ENCODE measurements around the gene TBCCD1. TPM values are rescaled to one million over a fixed set of nuclear protein-coding genes. Genes with fewer than 3 reads are reported as not detected.

The TBCCD1 gene
- total RNA-seq, 1 donor from 2014 or later = 8.7 TPM

- H3K9ac ChIP-seq (ENCODE audit: low read length) = no peak overlapping the region
- H3K9me3 ChIP-seq (ENCODE audit: insufficient read depth, low read depth, low read length) = no peaks in the 10 kb centered on the region
- peaks cover 2% of the 10 kb centered on the region for H3K27me3 ChIP-seq (ENCODE audit: insufficient read depth, low read length)
- TF ChIP-seq, protein P1, sequence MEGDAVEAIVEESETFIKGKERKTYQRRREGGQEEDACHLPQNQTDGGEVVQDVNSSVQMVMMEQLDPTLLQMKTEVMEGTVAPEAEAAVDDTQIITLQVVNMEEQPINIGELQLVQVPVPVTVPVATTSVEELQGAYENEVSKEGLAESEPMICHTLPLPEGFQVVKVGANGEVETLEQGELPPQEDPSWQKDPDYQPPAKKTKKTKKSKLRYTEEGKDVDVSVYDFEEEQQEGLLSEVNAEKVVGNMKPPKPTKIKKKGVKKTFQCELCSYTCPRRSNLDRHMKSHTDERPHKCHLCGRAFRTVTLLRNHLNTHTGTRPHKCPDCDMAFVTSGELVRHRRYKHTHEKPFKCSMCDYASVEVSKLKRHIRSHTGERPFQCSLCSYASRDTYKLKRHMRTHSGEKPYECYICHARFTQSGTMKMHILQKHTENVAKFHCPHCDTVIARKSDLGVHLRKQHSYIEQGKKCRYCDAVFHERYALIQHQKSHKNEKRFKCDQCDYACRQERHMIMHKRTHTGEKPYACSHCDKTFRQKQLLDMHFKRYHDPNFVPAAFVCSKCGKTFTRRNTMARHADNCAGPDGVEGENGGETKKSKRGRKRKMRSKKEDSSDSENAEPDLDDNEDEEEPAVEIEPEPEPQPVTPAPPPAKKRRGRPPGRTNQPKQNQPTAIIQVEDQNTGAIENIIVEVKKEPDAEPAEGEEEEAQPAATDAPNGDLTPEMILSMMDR (IDR thresholded peaks at IDR 0.05; ENCODE audit: insufficient read depth, low read depth, low read length) = no peak
- no peak for TF ChIP-seq EZH2 (IDR thresholded peaks at IDR 0.05; ENCODE audit: insufficient read depth, low read length)
- no peak overlapping the region for H3K4me2 ChIP-seq (ENCODE audit: low read length)
- H3K79me2 ChIP-seq (ENCODE audit: insufficient read depth, low read length) = no peaks in the 10 kb centered on the region
- H3K27ac Mint-ChIP-seq (ENCODE audit: unreplicated experiment) = no peak overlapping the region
- H3K27ac ChIP-seq (ENCODE audit: low read depth, low read length) = no peak overlapping the region
- no peaks in the 10 kb centered on the region for H3K36me3 ChIP-seq (ENCODE audit: insufficient read depth, low read length)
- FAIRE-seq (no peak), DNase-seq (ENCODE audit: low read depth) (no peak)
- H3K4me1 ChIP-seq (ENCODE audit: insufficient read depth, low read length) = peaks cover 6% of the 10 kb centered on the region
- H4K20me1 ChIP-seq (ENCODE audit: insufficient read depth, low read length) = no peaks in the 10 kb centered on the region
- peaks cover 12% of the 10 kb centered on the region for H3K27me3 Mint-ChIP-seq (ENCODE audit: low read depth, unreplicated experiment)
- no peak overlapping the region for H2AFZ ChIP-seq (ENCODE audit: low read depth, low read length)
- peaks cover 13% of the 10 kb centered on the region for H3K4me1 Mint-ChIP-seq (ENCODE audit: low read depth, unreplicated experiment)
- H3K4me3 Mint-ChIP-seq (ENCODE audit: unreplicated experiment) = no peak overlapping the region
- no peak overlapping the region for H3K4me3 ChIP-seq (ENCODE audit: insufficient read depth, low read depth, low read length)
- H3K36me3 Mint-ChIP-seq (ENCODE audit: low read depth, unreplicated experiment) = no peaks in the 10 kb centered on the region
- H3K9me3 Mint-ChIP-seq (ENCODE audit: unreplicated experiment) = no peaks in the 10 kb centered on the region
Measured at GRCh38 chr3:186600896-186601295, 33.8 kb upstream of the TBCCD1 start.

GRCh38 chr3:186599785-186600166 is 32.6 kb upstream of the TBCCD1 start:
- Histone ChIP-seq H3K4me3 (ENCODE audit: insufficient read depth, low read depth, low read length) (no peak overlapping the region), H4K20me1 (ENCODE audit: insufficient read depth, low read length) (no peaks in the 10 kb centered on the region), H3K4me2 (ENCODE audit: low read length) (no peak overlapping the region), H3K36me3 (ENCODE audit: insufficient read depth, low read length) (no peaks in the 10 kb centered on the region), H3K4me1 (ENCODE audit: insufficient read depth, low read length) (peaks cover 6% of the 10 kb centered on the region), H3K9ac (ENCODE audit: low read length) (no peak overlapping the region), H3K27ac (ENCODE audit: low read depth, low read length) (no peak overlapping the region), H3K27me3 (ENCODE audit: insufficient read depth, low read length) (peaks cover 2% of the 10 kb centered on the region), H3K79me2 (ENCODE audit: insufficient read depth, low read length) (no peaks in the 10 kb centered on the region), H3K9me3 (ENCODE audit: insufficient read depth, low read depth, low read length) (no peaks in the 10 kb centered on the region), H2AFZ (ENCODE audit: low read depth, low read length) (no peak overlapping the region)
- Mint-ChIP-seq H3K4me1 (ENCODE audit: low read depth, unreplicated experiment) (peaks cover 13% of the 10 kb centered on the region), H3K27ac (ENCODE audit: unreplicated experiment) (no peak overlapping the region), H3K9me3 (ENCODE audit: unreplicated experiment) (no peaks in the 10 kb centered on the region), H3K36me3 (ENCODE audit: low read depth, unreplicated experiment) (no peaks in the 10 kb centered on the region), H3K4me3 (ENCODE audit: unreplicated experiment) (no peak overlapping the region), H3K27me3 (ENCODE audit: low read depth, unreplicated experiment) (peaks cover 6% of the 10 kb centered on the region)
- DNase-seq (ENCODE audit: low read depth) (no peak), FAIRE-seq (no peak)
- no peak for TF ChIP-seq EZH2 (IDR thresholded peaks at IDR 0.05; ENCODE audit: insufficient read depth, low read length)
- TF ChIP-seq, protein P1 (IDR thresholded peaks at IDR 0.05; ENCODE audit: insufficient read depth, low read depth, low read length) = no peak

DNA sequence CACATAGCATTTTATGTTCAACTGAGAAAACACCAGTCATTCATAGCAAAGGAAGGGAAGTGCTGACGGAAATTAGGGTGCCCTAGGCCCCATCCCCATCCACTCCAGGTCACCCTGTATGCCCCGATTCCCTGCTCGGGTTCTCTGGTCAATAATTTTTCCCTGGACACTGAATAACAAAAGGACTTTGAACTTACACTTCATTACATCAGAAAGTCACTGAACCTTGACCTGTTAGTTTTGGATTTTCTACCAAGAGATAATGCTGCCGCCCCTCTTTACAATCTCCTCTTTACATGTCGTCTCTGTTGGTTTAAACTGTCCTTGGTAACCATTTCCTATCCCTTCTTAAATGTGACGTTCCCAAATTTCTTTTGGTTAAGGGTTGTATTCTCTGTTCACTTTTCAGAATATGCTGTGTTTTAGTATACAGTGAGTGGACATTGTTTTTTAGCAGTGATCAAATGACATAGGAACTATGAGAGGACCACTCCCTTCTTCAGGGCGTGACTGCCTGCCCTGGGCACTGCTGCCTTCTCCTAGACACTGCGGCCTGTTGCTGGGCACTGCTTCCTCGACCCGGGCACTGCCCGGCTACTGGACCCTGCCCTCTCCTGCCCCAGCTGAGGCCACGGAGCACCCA is 32.1 kb upstream of the TBCCD1 start:
- Mint-ChIP-seq H3K36me3 (ENCODE audit: low read depth, unreplicated experiment) (no peaks in the 10 kb centered on the region), H3K4me3 (ENCODE audit: unreplicated experiment) (no peak overlapping the region), H3K9me3 (ENCODE audit: unreplicated experiment) (no peaks in the 10 kb centered on the region), H3K27ac (ENCODE audit: unreplicated experiment) (no peak overlapping the region), H3K4me1 (ENCODE audit: low read depth, unreplicated experiment) (peaks cover 13% of the 10 kb centered on the region), H3K27me3 (ENCODE audit: low read depth, unreplicated experiment) (peaks cover 6% of the 10 kb centered on the region)
- DNase-seq (ENCODE audit: low read depth) = no peak
- no peak overlapping the region for H3K9ac ChIP-seq (ENCODE audit: low read length)
- H3K4me2 ChIP-seq (ENCODE audit: low read length) = no peak overlapping the region
- TF ChIP-seq, protein P1 (IDR thresholded peaks at IDR 0.05; ENCODE audit: insufficient read depth, low read depth, low read length) = no peak
- TF ChIP-seq EZH2 (IDR thresholded peaks at IDR 0.05; ENCODE audit: insufficient read depth, low read length) = no peak
- no peak overlapping the region for H2AFZ ChIP-seq (ENCODE audit: low read depth, low read length)
- peaks cover 6% of the 10 kb centered on the region for H3K4me1 ChIP-seq (ENCODE audit: insufficient read depth, low read length)
- no peak overlapping the region for H3K4me3 ChIP-seq (ENCODE audit: insufficient read depth, low read depth, low read length)
- no peak overlapping the region for H3K27ac ChIP-seq (ENCODE audit: low read depth, low read length)
- H3K36me3 ChIP-seq (ENCODE audit: insufficient read depth, low read length) = no peaks in the 10 kb centered on the region
- H3K9me3 ChIP-seq (ENCODE audit: insufficient read depth, low read depth, low read length) = no peaks in the 10 kb centered on the region
- no peaks in the 10 kb centered on the region for H3K79me2 ChIP-seq (ENCODE audit: insufficient read depth, low read length)
- H4K20me1 ChIP-seq (ENCODE audit: insufficient read depth, low read length) = no peaks in the 10 kb centered on the region
- H3K27me3 ChIP-seq (ENCODE audit: insufficient read depth, low read length) = peaks cover 2% of the 10 kb centered on the region
- no peak for FAIRE-seq
